ENCODE measurements around the gene CCNL2. TPM values are rescaled to one million over a fixed set of nuclear protein-coding genes. Genes with fewer than 3 reads are reported as not detected.

Gene CCNL2
- total RNA-seq, 1 donor from 2014 or later, result 225 TPM

- ATAC-seq (ENCODE audit: low read depth) (no peak), DNase-seq (no peak)
- ChIA-PET POLR2A (interaction anchor here (1.1 to 1.4 kb wide), 2 partner anchors 33 to 65 kb away, joined by 3 to 4 read pairs; partner anchors contain the start of gene AURKAIP1), CTCF (interaction anchor here (0.6 to 1.5 kb wide), 6 partner anchors 9 to 64 kb away, joined by 3 to 4 read pairs (median 3); no protein-coding TSS in a partner anchor)
- peaks cover 10% of the 10 kb centered on the region for H3K27me3 Mint-ChIP-seq
- no peaks in the 10 kb centered on the region for H3K36me3 Mint-ChIP-seq (ENCODE audit: low read depth)
- no peak overlapping the region for H3K27ac Mint-ChIP-seq
- no peak overlapping the region for H3K4me3 Mint-ChIP-seq
- H3K9me3 Mint-ChIP-seq, result no peaks in the 10 kb centered on the region
- intact Hi-C loops (cut with micrococcal nuclease), result loop anchor here (2.0 to 5.0 kb wide), 2 partner anchors 88 to 456 kb away; no protein-coding TSS in a partner anchor
- H3K4me1 Mint-ChIP-seq, result peaks cover 12% of the 10 kb centered on the region
- no peak for TF ChIP-seq CTCF (IDR thresholded peaks at IDR 0.05)
These were observed 41.3 kb upstream of the CCNL2 start for GRCh38 chr1:1440262-1441001.

- no peak for TF ChIP-seq CTCF (IDR thresholded peaks at IDR 0.05)
- no peak overlapping the region for H3K27ac Mint-ChIP-seq
- H3K27me3 Mint-ChIP-seq, result peaks cover 14% of the 10 kb centered on the region
- CTCF ChIA-PET, result interaction anchor here (1.0 to 1.4 kb wide), 3 partner anchors 16 to 65 kb away, joined by 3 read pairs; no protein-coding TSS in a partner anchor
- H3K36me3 Mint-ChIP-seq (ENCODE audit: low read depth), result no peaks in the 10 kb centered on the region
- H3K9me3 Mint-ChIP-seq, result no peaks in the 10 kb centered on the region
- H3K4me3 Mint-ChIP-seq, result no peak overlapping the region
- intact Hi-C loops (cut with micrococcal nuclease), result loop anchor here (2.0 to 5.0 kb wide), 2 partner anchors 87 to 455 kb away; no protein-coding TSS in a partner anchor
- POLR2A ChIA-PET, result interaction anchor here (1.1 kb wide), 1 partner anchor 65 kb away, joined by 4 read pairs; the partner anchor contains the start of gene AURKAIP1
- no peak for ATAC-seq (ENCODE audit: low read depth)
- DNase-seq, result no peak
- peaks cover 17% of the 10 kb centered on the region for H3K4me1 Mint-ChIP-seq
These were observed 40.6 kb upstream of the CCNL2 start for GRCh38 chr1:1439546-1440261.

- Mint-ChIP-seq H3K9me3 (no peaks in the 10 kb centered on the region), H3K4me3 (no peak overlapping the region), H3K27ac (no peak overlapping the region), H3K36me3 (ENCODE audit: low read depth) (no peaks in the 10 kb centered on the region), H3K27me3 (peaks cover 14% of the 10 kb centered on the region), H3K4me1 (peaks cover 20% of the 10 kb centered on the region)
- TF ChIP-seq CTCF (IDR thresholded peaks at IDR 0.05), result no peak
- no peak for DNase-seq
- POLR2A ChIA-PET, result interaction anchor here (1.2 kb wide), 1 partner anchor 9 kb away, joined by 6 read pairs; no protein-coding TSS in a partner anchor
- CTCF ChIA-PET, result no interaction called here
- intact Hi-C loops (cut with micrococcal nuclease), result no loop called here
- no peak for ATAC-seq (ENCODE audit: low read depth)
These were observed 39.6 kb upstream of the CCNL2 start for GRCh38 chr1:1438531-1439381.

- CTCF ChIA-PET, result no interaction called here
- DNase-seq (no peak), ATAC-seq (ENCODE audit: low read depth) (no peak)
- Mint-ChIP-seq H3K9me3 (no peaks in the 10 kb centered on the region), H3K36me3 (ENCODE audit: low read depth) (no peaks in the 10 kb centered on the region), H3K4me1 (peaks cover 22% of the 10 kb centered on the region), H3K27me3 (peaks cover 14% of the 10 kb centered on the region), H3K27ac (no peak overlapping the region), H3K4me3 (no peak overlapping the region)
- no peak for TF ChIP-seq CTCF (IDR thresholded peaks at IDR 0.05)
- intact Hi-C loops (cut with micrococcal nuclease), result no loop called here
- POLR2A ChIA-PET, result interaction anchor here (1.2 kb wide), 1 partner anchor 9 kb away, joined by 6 read pairs; no protein-coding TSS in a partner anchor
These were observed 38.8 kb upstream of the CCNL2 start for GRCh38 chr1:1437904-1438376.
